PFSK-1 (cell line): ENCODE measurements around the gene ZNF318.

Source experiments
- FOXP2 ChIP-seq: optimal IDR thresholded peaks from 2 replicates; pipeline ENCODE3; 2011; ENCODE audit warnings: borderline replicate concordance, control low read depth, inconsistent platforms; ENCODE audit not compliant: insufficient read depth; ENCODE audit errors: extremely low read length, extremely low read depth
- POLR2AphosphoS5 ChIP-seq: IDR thresholded peaks from 2 replicates; pipeline ENCODE4 v1.6.1; 2012; ENCODE audit warnings: low read depth, mild to moderate bottlenecking, control low read depth, low read length, moderate library complexity
- REST ChIP-seq, 2 experiments: IDR thresholded peaks; 2 replicates each; pipeline versions ENCODE4 v1.6.1 to v1.8.0; 2011 to 2012; ENCODE audit warnings: low read depth in 2 of 2, low read length in 2 of 2, control low read depth in 1 of 2, inconsistent platforms in 1 of 2, mild to moderate bottlenecking in 1 of 2, moderate library complexity in 1 of 2; ENCODE audit not compliant: insufficient read depth in 1 of 2
- SIN3A ChIP-seq: IDR thresholded peaks from 2 replicates; pipeline ENCODE4 v1.6.1; 2012; ENCODE audit warnings: mild to moderate bottlenecking, low read length, moderate library complexity, borderline replicate concordance; ENCODE audit not compliant: insufficient read depth
- TAF1 ChIP-seq: IDR thresholded peaks from 2 replicates; pipeline ENCODE4 v1.6.1; 2012; ENCODE audit warnings: low read length, control low read depth, borderline replicate concordance; ENCODE audit not compliant: insufficient read depth

- TF ChIP-seq SIN3A: no peak
- TF ChIP-seq TAF1: no peak
- TF ChIP-seq POLR2AphosphoS5: no peak
- no peak for TF ChIP-seq REST (IDR thresholded peaks at IDR 0.05; ENCODE audit: insufficient read depth in 1 of 2, low read depth in 2 of 2, low read length in 2 of 2)
- TF ChIP-seq FOXP2: no peak
Measured at GRCh38 chr6:43306086-43306485, 63.4 kb downstream of the ZNF318 start.
